H1 (cell line): Measurements from ENCODE around the gene HAPLN3. TPM values are rescaled to one million over a fixed set of nuclear protein-coding genes. Genes with fewer than 3 reads are reported as not detected.

Source experiments
- CTCF ChIA-PET: fragments of 300-600 bp; sonication (Branson Sonifier 250); formaldehyde crosslinking; loops from one replicate; lab custom pipeline; 2021; ENCODE audit not compliant: partially characterized antibody; lab: Charles Lee
- POLR2A ChIA-PET: fragments of 300-600 bp; sonication (Branson Sonifier 250); formaldehyde crosslinking; loops from one replicate; lab custom pipeline; 2021; ENCODE audit warnings: inconsistent platforms; ENCODE audit not compliant: partially characterized antibody; lab: Charles Lee
- DNase-seq, 2 experiments: peaks; one replicate each; pipeline versions ENCODE4 v3.0.0 to v3.0.0-alpha.2; 2010 to 2022; ENCODE audit warnings: low spot score in 2 of 2, low read depth in 1 of 2, mixed read lengths in 1 of 2
- FAIRE-seq: peaks from 2 replicates; lab custom pipeline; 2011; peaks lifted over from hg19 to GRCh38; lab: Jason Lieb, UNC
- H2AFZ ChIP-seq: 2 replicates; pipeline ENCODE4 v1.8.1; 2012; ENCODE audit warnings: low read length, inconsistent platforms
- H2AK5ac ChIP-seq: 2 replicates; pipeline ENCODE4 v1.6.1; 2013; ENCODE audit warnings: low read depth, low read length
- H2BK120ac ChIP-seq: replicated peaks from 2 replicates; pipeline ENCODE3; 2013; ENCODE audit warnings: low read depth, low read length, inconsistent platforms
- H2BK12ac ChIP-seq: 2 replicates; pipeline ENCODE4 v1.6.1; 2013; ENCODE audit warnings: low read depth, low read length
- H2BK15ac ChIP-seq: 2 replicates; pipeline ENCODE4 v1.6.1; 2013; ENCODE audit warnings: low read length
- H2BK20ac ChIP-seq: 2 replicates; pipeline ENCODE4 v1.6.1; 2013; ENCODE audit warnings: low read length
- H2BK5ac ChIP-seq: 2 replicates; pipeline ENCODE4 v1.6.1; 2013; ENCODE audit warnings: low read depth, low read length
- H3K14ac ChIP-seq: 2 replicates; pipeline ENCODE4 v1.6.1; 2013; ENCODE audit warnings: inconsistent platforms; ENCODE audit not compliant: insufficient read length
- H3K18ac ChIP-seq: 2 replicates; pipeline ENCODE4 v1.6.1; 2013; ENCODE audit warnings: low read length; ENCODE audit errors: extremely low read depth
- H3K23ac ChIP-seq: 2 replicates; pipeline ENCODE4 v1.6.1; 2013; ENCODE audit warnings: inconsistent platforms; ENCODE audit not compliant: insufficient read length
- H3K23me2 ChIP-seq: 2 replicates; pipeline ENCODE4 v1.6.1; 2013; ENCODE audit warnings: low read depth, low read length
- H3K27ac ChIP-seq: 2 replicates; pipeline ENCODE4 v1.6.1; 2011; ENCODE audit warnings: low read depth, low read length, inconsistent platforms
- H3K27me3 ChIP-seq, 4 experiments: replicated peaks in 1 of 4; 1 replicate in 1 of 4; 2 replicates in 3 of 4; pipeline versions ENCODE4 v1.6.1 to v1.8.1; 2011 to 2013; ENCODE audit warnings: low read length in 3 of 4, mild to moderate bottlenecking in 3 of 4, inconsistent platforms in 2 of 4, mixed read lengths in 2 of 4, moderate library complexity in 1 of 4; ENCODE audit not compliant: control insufficient read depth in 3 of 4, insufficient read depth in 3 of 4; ENCODE audit errors: extremely low read depth in 1 of 4
- H3K36me3 ChIP-seq, 4 experiments: 2 replicates each; pipeline versions ENCODE4 v1.6.1 to v1.8.1; 2011 to 2013; ENCODE audit warnings: mild to moderate bottlenecking in 4 of 4, low read length in 3 of 4, moderate library complexity in 2 of 4, control low read depth in 1 of 4, inconsistent platforms in 1 of 4; ENCODE audit not compliant: insufficient read depth in 4 of 4, control insufficient read depth in 2 of 4
- H3K4ac ChIP-seq: replicated peaks from 2 replicates; pipeline ENCODE3; 2013; ENCODE audit warnings: low read length, low read depth, mixed read lengths, inconsistent platforms; ENCODE audit not compliant: insufficient read length
- H3K4me1 ChIP-seq, 4 experiments: replicated peaks in 1 of 4; 1 replicate in 1 of 4; 2 replicates in 3 of 4; pipeline versions ENCODE4 v1.6.1 to v1.8.1; 2011 to 2013; ENCODE audit warnings: low read length in 3 of 4, inconsistent platforms in 2 of 4, mixed read lengths in 1 of 4; ENCODE audit not compliant: insufficient read depth in 4 of 4, control insufficient read depth in 3 of 4
- H3K4me2 ChIP-seq, 2 experiments: 2 replicates each; pipeline versions ENCODE4 v1.6.1 to v1.8.1; 2011 to 2013; ENCODE audit warnings: low read depth in 2 of 2, low read length in 2 of 2, control low read depth in 1 of 2, inconsistent platforms in 1 of 2, mild to moderate bottlenecking in 1 of 2; ENCODE audit not compliant: insufficient read depth in 1 of 2
- H3K4me3 ChIP-seq, 4 experiments: fragments of 200-600, 300-600 bp in 1 of 4; sonication (generic), shearing (Covaris generic), sonication (Bioruptor Twin) in 1 of 4; 2 replicates each; pipeline versions ENCODE4 v1.5.1 to v1.8.1; 2011 to 2016; ENCODE audit warnings: low read length in 4 of 4, low read depth in 3 of 4, control low read depth in 2 of 4, inconsistent platforms in 2 of 4, mild to moderate bottlenecking in 2 of 4, mixed read lengths in 1 of 4, moderate library complexity in 1 of 4; ENCODE audit not compliant: insufficient read depth in 2 of 4; ENCODE audit errors: extremely low read depth in 1 of 4
- H3K56ac ChIP-seq: replicated peaks from 2 replicates; pipeline ENCODE3; 2013; ENCODE audit warnings: low read depth, mild to moderate bottlenecking, mixed read lengths, low read length, inconsistent platforms; ENCODE audit not compliant: insufficient read length
- H3K79me1 ChIP-seq: 2 replicates; pipeline ENCODE4 v1.6.1; 2013; ENCODE audit warnings: low read depth, low read length, control low read depth
- H3K79me2 ChIP-seq, 2 experiments: 2 replicates each; pipeline versions ENCODE4 v1.6.1 to v1.8.1; 2012 to 2013; ENCODE audit warnings: low read length in 2 of 2, mild to moderate bottlenecking in 2 of 2, inconsistent platforms in 1 of 2; ENCODE audit not compliant: insufficient read depth in 2 of 2, control insufficient read depth in 1 of 2
- H3K9ac ChIP-seq, 4 experiments: replicated peaks in 1 of 4; 1 replicate in 1 of 4; 2 replicates in 3 of 4; pipeline versions ENCODE4 v1.6.1 to v1.8.1; 2011 to 2013; ENCODE audit warnings: low read depth in 3 of 4, low read length in 3 of 4, control low read depth in 2 of 4, mild to moderate bottlenecking in 2 of 4, moderate library complexity in 2 of 4, inconsistent platforms in 1 of 4; ENCODE audit errors: extremely low read depth in 1 of 4
- H3K9me3 ChIP-seq, 2 experiments: 2 replicates each; pipeline versions ENCODE4 v1.6.1 to v1.8.1; 2012 to 2013; ENCODE audit warnings: mild to moderate bottlenecking in 2 of 2, moderate library complexity in 2 of 2, control low read depth in 1 of 2, inconsistent platforms in 1 of 2, low read depth in 1 of 2, low read length in 1 of 2, mixed read lengths in 1 of 2; ENCODE audit not compliant: insufficient read depth in 2 of 2
- H4K20me1 ChIP-seq, 2 experiments: replicated peaks in 1 of 2; 2 replicates each; pipeline versions ENCODE3 to v1.8.1; 2011 to 2013; ENCODE audit warnings: inconsistent platforms in 2 of 2, low read length in 2 of 2, mild to moderate bottlenecking in 1 of 2; ENCODE audit not compliant: insufficient read depth in 2 of 2, control insufficient read depth in 1 of 2
- H4K5ac ChIP-seq: 2 replicates; pipeline ENCODE4 v1.6.1; 2013; ENCODE audit warnings: low read length, low read depth, mixed read lengths, inconsistent platforms; ENCODE audit not compliant: insufficient read length
- H4K8ac ChIP-seq: 2 replicates; pipeline ENCODE4 v1.8.0; 2013; ENCODE audit warnings: mild to moderate bottlenecking, moderate library complexity, low read length, inconsistent platforms; ENCODE audit not compliant: insufficient read depth; ENCODE audit errors: extremely low read depth
- H4K91ac ChIP-seq: replicated peaks from 2 replicates; pipeline ENCODE3; 2013; ENCODE audit warnings: low read length, mixed read lengths, inconsistent platforms; ENCODE audit not compliant: insufficient read length
- CTBP2 ChIP-seq: IDR thresholded peaks from 2 replicates; pipeline ENCODE4 v1.7.0; 2011; ENCODE audit warnings: borderline replicate concordance, mild to moderate bottlenecking, moderate library complexity, mixed read lengths, low read length; ENCODE audit not compliant: insufficient read depth, insufficient read length
- SIN3A ChIP-seq, 2 experiments: IDR thresholded peaks in 1 of 2; conservative IDR thresholded peaks in 1 of 2; 2 replicates each; pipeline ENCODE4 v1.6.1; 2011 to 2012; ENCODE audit warnings: low read length in 2 of 2, improper control_type of control experiment in 1 of 2, low read depth in 1 of 2, mild to moderate bottlenecking in 1 of 2
- WGBS, 2 experiments: shearing (Covaris generic) in 1 of 2; methylation state at CpG; one replicate each; pipeline versions ENCODE4 v1.1.6 to v1.1.7; 2013 to 2015; ENCODE audit warnings: low lambda C conversion rate in 2 of 2, mixed read lengths in 2 of 2, inconsistent platforms in 1 of 2, low coverage in 1 of 2, missing lambda C conversion rate in 1 of 2; ENCODE audit not compliant: insufficient replicate concordance in 2 of 2, insufficient coverage in 1 of 2, insufficient read length in 1 of 2; ENCODE audit errors: extremely low coverage in 1 of 2, missing lambda C conversion rate in 1 of 2; 5-methylcytosine and 5-hydroxymethylcytosine counted together
- long read RNA-seq, 2 experiments: library from RNA in 1 of 2; library from capped mRNA in 1 of 2; stranded (forward); transcript quantifications; one replicate each; pipeline ENCODE4 v2.0.0, GENCODE V29; 2021; ENCODE audit warnings: inconsistent platforms in 1 of 2
- polyA minus RNA-seq, 3 experiments: library from RNA; depleted of rRNA, polyadenylated mRNA; stranded (reverse); fragments of >200 nt; gene quantifications; 1 replicate in 2 of 3; 2 replicates in 1 of 3; pipeline ENCODE4 v1.2.3, GENCODE V29; 2011
- polyA plus RNA-seq, 7 experiments: library from polyadenylated mRNA; depleted of rRNA in 3 of 7; stranded (reverse) in 5 of 7; unstranded in 2 of 7; fragments of >200 nt in 5 of 7; fragments of 200-250 nt in 2 of 7; gene quantifications; 1 replicate in 5 of 7; 2 replicates in 1 of 7; 4 replicates in 1 of 7; pipeline versions ENCODE4 v1.2.1 to v1.2.3, GENCODE V29; 2011 to 2013; ENCODE audit warnings: missing spikeins in 2 of 7, mixed read lengths in 2 of 7
- total RNA-seq: library from RNA; stranded (reverse); fragmentation: NEBNext Ultra II Directional; extraction: Animal tissue kit (Norgen Biotek cat#: 25700); gene quantifications from 2 replicates; pipeline ENCODE4 v1.2.1, GENCODE V29; 2021
- TF ChIP-seq, protein P1 (sequence below): IDR thresholded peaks from 2 replicates; pipeline ENCODE4 v1.6.1; 2012; ENCODE audit warnings: inconsistent platforms

Gene HAPLN3, protein sequence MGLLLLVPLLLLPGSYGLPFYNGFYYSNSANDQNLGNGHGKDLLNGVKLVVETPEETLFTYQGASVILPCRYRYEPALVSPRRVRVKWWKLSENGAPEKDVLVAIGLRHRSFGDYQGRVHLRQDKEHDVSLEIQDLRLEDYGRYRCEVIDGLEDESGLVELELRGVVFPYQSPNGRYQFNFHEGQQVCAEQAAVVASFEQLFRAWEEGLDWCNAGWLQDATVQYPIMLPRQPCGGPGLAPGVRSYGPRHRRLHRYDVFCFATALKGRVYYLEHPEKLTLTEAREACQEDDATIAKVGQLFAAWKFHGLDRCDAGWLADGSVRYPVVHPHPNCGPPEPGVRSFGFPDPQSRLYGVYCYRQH
- total RNA-seq, result 76.2 and 80.9 TPM in 2 replicates
- polyA plus RNA-seq (2011; rRNA removed), result 79.7 and 115 TPM in 2 replicates
- polyA plus RNA-seq (2011; cell fraction: cytosol; rRNA removed), result 102 TPM
- 143 TPM for polyA plus RNA-seq (2011; cell fraction: nucleus; rRNA removed)
- polyA plus RNA-seq (2012, experiment 1 of 2), result 49.1 to 81.6 TPM (median 72.4 TPM) in 4 replicates
- 68.3 TPM for polyA plus RNA-seq (2012, experiment 2 of 2)
- 61.1 TPM for polyA plus RNA-seq (2013, experiment 1 of 2)
- polyA plus RNA-seq (2013, experiment 2 of 2), result 63.9 TPM
- 17.3 and 31.2 TPM in 2 replicates for polyA minus RNA-seq (2011; rRNA and poly(A)+ RNA removed)
- polyA minus RNA-seq (2011; cell fraction: cytosol; rRNA and poly(A)+ RNA removed), result 40.7 TPM
- 26.8 TPM for polyA minus RNA-seq (2011; cell fraction: nucleus; rRNA and poly(A)+ RNA removed)
- long read RNA-seq, experiment 1, transcript HAPLN3-201 (5 exons, 1,980 nt), result major isoform, 14 of 44 reads
- long read RNA-seq, experiment 1, partial matches to known transcripts, result 14 of 44 reads
- long read RNA-seq, experiment 1, other reads (novel, unspliced or antisense), result 13 of 44 reads
- long read RNA-seq, experiment 2, partial matches to known transcripts, result 1 of 1 reads
- long read RNA-seq, experiment 2, other reads (novel, unspliced or antisense), result 0 of 1 reads

DNA sequence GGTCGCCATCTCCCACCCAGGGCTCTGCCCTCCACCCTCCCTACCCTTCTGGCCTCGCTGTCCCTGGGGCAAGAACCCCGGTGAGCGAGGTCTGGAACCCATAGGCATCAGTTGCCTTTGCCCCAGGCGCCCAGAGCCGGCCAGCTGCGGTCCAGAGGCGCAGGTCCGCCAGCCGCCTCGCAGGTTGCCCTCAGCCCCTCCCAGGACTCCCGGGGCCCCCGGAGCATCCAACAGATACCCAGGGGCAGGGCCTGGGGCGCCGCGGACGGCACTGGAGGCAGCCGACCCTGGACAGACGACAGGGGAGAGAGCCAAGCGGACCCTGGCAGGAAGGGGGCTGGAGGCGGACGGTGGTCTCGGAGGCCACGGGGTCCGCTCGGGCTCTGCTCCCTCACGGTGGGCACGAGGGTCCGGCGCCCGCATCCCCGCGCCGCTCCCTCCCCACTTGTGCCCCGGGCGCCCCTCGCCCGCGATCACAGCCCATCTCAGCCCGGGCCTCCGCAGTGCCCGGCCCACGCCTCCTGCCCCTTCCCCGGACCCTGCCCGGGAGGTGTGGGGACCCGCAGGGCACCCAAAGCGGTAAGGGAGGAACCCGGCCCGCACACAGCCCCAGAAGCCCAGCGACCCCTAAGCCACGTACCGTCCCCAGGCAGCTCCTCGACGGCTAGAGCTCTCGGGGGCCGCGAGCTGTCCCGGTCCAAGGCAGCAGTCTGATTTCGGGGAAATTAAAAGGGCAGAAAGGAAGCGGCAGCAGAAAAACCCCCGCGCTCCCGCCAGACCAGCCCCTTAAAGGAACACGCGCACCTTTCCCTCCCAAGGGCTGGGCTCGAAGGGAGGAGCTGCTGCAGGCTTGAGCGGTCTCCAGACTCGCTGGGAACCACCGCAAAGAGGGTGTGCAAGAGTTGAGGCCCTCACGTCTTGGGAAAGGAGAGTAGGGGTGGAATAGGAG, at the start of gene HAPLN3:
Gene HAPLN3, minus strand, starts transcription at position 726 of the 949 bp plus-strand sequence. CDS start 8,246 bp downstream, outside the sequence.
- Histone ChIP-seq H3K36me3 (peaks cover 7 to 24% (median 14%) of the 10 kb centered on the region in 4 experiments; a peak in 7 of 8 replicates), H3K9me3 (no peaks in the 10 kb centered on the region; a peak in 1 of 4 replicates), H4K5ac (no peak within 1 kb of the TSS), H2BK20ac (no peak within 1 kb of the TSS), H4K91ac (peak within 1 kb of the TSS; percentile 32), H4K8ac (no peak within 1 kb of the TSS; the same call in 1 of the 2 replicates), H3K4me3 (peak within 1 kb of the TSS; percentile 40 to 84 (median 68)), H4K20me1 (peaks cover 2 to 14% of the 10 kb centered on the region in 2 experiments), H2BK5ac (0 out of 2 replicates have a peak within 1 kb of the TSS, but pooled peaks have one; percentile 60), H3K27ac (no peak within 1 kb of the TSS), H3K18ac (peak within 1 kb of the TSS; percentile 62), H3K4me1 (peaks cover 0 to 30% (median 20%) of the 10 kb centered on the region in 4 experiments; a peak in 6 of 7 replicates), H2BK120ac (no peak within 1 kb of the TSS), H2BK12ac (no peak within 1 kb of the TSS), H3K23me2 (peaks cover 9% of the 10 kb centered on the region; the same call in 1 of the 2 replicates), H3K79me2 (peaks cover 0 to 7% of the 10 kb centered on the region in 2 experiments; a peak in 1 of 4 replicates), H3K23ac (no peak within 1 kb of the TSS), H2AFZ (no peak within 1 kb of the TSS), H3K9ac (peak within 1 kb of the TSS in 3 of 4 experiments; percentile 28 to 72 (median 38); a peak in 4 of 7 replicates), H2BK15ac (no peak within 1 kb of the TSS), H3K56ac (peak within 1 kb of the TSS; percentile 24), H3K4me2 (peak within 1 kb of the TSS; percentile 39 to 82), H3K27me3 (no peaks in the 10 kb centered on the region), H2AK5ac (no peak within 1 kb of the TSS; the same call in 1 of the 2 replicates), H3K79me1 (no peaks in the 10 kb centered on the region), H3K14ac (no peak within 1 kb of the TSS), H3K4ac (no peak within 1 kb of the TSS)
- DNase-seq, result peak in 1 of 2 experiments; percentile 83
- 1% methylated on average over 49 of the region's 70 CpGs; no CpG with 5 or more reads in 1 of the 2 experiments for WGBS, 2 experiments
- POLR2A ChIA-PET, result interaction anchor here (0.7 to 27.2 kb wide), 23 partner anchors 12 to 327 kb away, joined by 3 to 607 read pairs (median 4); partner anchors contain the start of genes ABHD2 and MFGE8
- CTCF ChIA-PET, result interaction anchor here (0.5 to 10.4 kb wide), 16 partner anchors 8 to 460 kb away, joined by 3 to 95 read pairs (median 5); partner anchors contain the start of gene MFGE8
- FAIRE-seq, result no peak
- TF ChIP-seq, protein P1, sequence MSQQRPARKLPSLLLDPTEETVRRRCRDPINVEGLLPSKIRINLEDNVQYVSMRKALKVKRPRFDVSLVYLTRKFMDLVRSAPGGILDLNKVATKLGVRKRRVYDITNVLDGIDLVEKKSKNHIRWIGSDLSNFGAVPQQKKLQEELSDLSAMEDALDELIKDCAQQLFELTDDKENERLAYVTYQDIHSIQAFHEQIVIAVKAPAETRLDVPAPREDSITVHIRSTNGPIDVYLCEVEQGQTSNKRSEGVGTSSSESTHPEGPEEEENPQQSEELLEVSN, result peak; percentile 84
- no peak for TF ChIP-seq SIN3A (conservative IDR thresholded peaks at IDR 0.05 in 1 of 2, IDR thresholded peaks at IDR 0.05 in 1 of 2; ENCODE audit: low read depth in 1 of 2, low read length in 2 of 2)
- no peak for TF ChIP-seq CTBP2
